IPS-20b (cell line): ENCODE data around the gene TTLL8.

Experiments used
- H3K27ac ChIP-seq: one replicate; pipeline ENCODE4 v1.5.1; 2013; ENCODE audit warnings: low read length
- H3K27me3 ChIP-seq: 2 replicates; pipeline ENCODE4 v1.6.1; 2013; ENCODE audit warnings: mild to moderate bottlenecking, low read length, inconsistent platforms; ENCODE audit not compliant: insufficient read depth
- H3K36me3 ChIP-seq: 2 replicates; pipeline ENCODE4 v1.6.1; 2013; ENCODE audit warnings: low read depth, mild to moderate bottlenecking, inconsistent platforms, low read length, moderate library complexity; ENCODE audit not compliant: insufficient read depth
- H3K4me1 ChIP-seq: 2 replicates; pipeline ENCODE4 v1.6.1; 2013; ENCODE audit warnings: mild to moderate bottlenecking, control low read depth, inconsistent platforms, low read length, moderate library complexity; ENCODE audit not compliant: insufficient read depth
- H3K4me3 ChIP-seq: 2 replicates; pipeline ENCODE4 v1.5.1; 2013; ENCODE audit warnings: mild to moderate bottlenecking, low read length, inconsistent platforms
- H3K9ac ChIP-seq: 2 replicates; pipeline ENCODE4 v1.6.1; 2013; ENCODE audit warnings: low read depth, mild to moderate bottlenecking, inconsistent platforms, low read length, moderate library complexity
- H3K9me3 ChIP-seq: 2 replicates; pipeline ENCODE4 v1.6.1; 2013; ENCODE audit warnings: mild to moderate bottlenecking, low read depth, low read length, inconsistent platforms; ENCODE audit not compliant: insufficient read depth

Gene TTLL8

DNA sequence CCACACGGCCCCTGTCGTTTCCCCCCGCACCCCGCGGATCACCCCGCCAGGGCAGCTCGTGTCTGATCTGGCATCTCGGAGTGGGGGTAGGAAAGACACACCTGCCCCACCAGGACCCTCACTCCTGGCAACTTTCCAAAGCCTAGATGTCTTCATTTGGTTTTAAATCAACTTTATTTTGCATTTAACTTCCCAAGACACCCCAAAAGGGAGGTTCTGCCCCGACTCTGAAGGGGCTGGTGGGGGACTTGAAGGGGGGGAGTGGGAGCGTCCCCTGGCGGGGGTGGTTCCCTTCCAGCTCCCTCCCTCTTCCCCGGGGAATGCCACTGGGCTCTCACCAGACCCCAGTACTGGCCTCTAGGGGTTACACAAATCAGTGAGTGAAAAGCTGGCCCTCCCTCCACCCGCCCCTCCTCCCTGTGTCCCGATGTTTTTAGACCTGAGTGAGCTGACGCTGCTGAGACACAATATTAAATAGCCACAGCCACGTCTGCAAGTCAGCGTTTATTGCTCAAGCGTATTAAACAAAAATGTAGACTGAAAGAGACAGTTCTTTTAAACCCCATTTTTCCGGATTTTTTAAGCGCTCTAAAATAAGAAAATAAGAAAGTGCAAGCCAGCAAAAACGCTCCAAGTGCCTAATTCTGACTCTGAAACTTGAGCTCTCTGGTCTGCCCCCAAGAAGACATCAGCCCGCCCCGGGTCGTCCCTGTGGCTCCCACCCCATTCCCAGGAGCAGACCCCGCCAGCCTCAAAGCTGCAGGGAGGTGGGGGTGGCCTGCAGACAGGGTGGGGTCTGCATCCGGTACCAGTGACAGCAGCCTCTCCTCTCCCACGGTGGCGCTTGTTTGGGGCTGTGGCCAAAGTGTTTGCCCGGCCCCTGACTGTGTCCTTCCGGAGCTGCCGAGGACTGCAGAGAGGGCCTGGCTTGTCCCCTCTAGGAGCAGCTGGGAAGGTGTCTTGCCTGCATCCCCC, 1.1 kb upstream of the TTLL8 start:
- Histone ChIP-seq H3K9ac (no peak overlapping the region; the same call in 1 of the 2 replicates), H3K9me3 (no peaks in the 10 kb centered on the region), H3K27me3 (peaks cover 32% of the 10 kb centered on the region), H3K4me1 (peaks cover 5% of the 10 kb centered on the region; the same call in 1 of the 2 replicates), H3K4me3 (peak overlapping the region; percentile 58; the same call in 1 of the 2 replicates), H3K27ac (no peak overlapping the region), H3K36me3 (no peaks in the 10 kb centered on the region)

- Histone ChIP-seq H3K9me3 (no peaks in the 10 kb centered on the region), H3K9ac (no peak overlapping the region), H3K4me1 (peaks cover 5% of the 10 kb centered on the region; the same call in 1 of the 2 replicates), H3K27ac (no peak overlapping the region), H3K27me3 (peaks cover 32% of the 10 kb centered on the region), H3K36me3 (no peaks in the 10 kb centered on the region), H3K4me3 (no peak overlapping the region)
These were observed 629 bp downstream of the TTLL8 start for GRCh38 chr22:50057278-50058060.

GRCh38 chr22:50056214-50056972, 1.7 kb downstream of the TTLL8 start:
- peaks cover 5% of the 10 kb centered on the region; the same call in 1 of the 2 replicates for H3K4me1 ChIP-seq
- no peaks in the 10 kb centered on the region for H3K9me3 ChIP-seq
- H3K27ac ChIP-seq, result no peak overlapping the region
- no peak overlapping the region for H3K4me3 ChIP-seq
- peaks cover 32% of the 10 kb centered on the region for H3K27me3 ChIP-seq
- H3K9ac ChIP-seq, result no peak overlapping the region
- H3K36me3 ChIP-seq, result no peaks in the 10 kb centered on the region

DNA sequence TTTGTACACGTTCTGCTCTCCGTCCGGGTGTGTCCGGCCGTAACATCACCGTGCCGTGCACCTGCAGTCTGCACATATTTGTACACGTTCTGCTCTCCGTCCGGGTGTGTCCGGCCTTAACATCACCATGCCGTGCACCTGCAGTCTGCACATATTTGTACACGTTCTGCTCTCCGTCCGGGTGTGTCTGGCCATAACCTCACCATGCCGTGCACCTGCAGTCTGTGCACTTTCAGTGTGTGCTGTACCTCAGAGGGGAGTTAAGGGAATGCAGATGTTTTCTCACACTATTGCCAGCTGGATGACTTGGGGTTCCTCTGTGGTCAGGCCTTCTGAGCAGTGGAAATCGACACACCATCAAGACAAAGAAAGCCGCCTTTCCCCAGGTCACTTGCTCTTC, 4.2 kb downstream of the TTLL8 start:
- Histone ChIP-seq H3K9ac (no peak overlapping the region), H3K9me3 (no peaks in the 10 kb centered on the region), H3K36me3 (no peaks in the 10 kb centered on the region), H3K4me1 (no peaks in the 10 kb centered on the region), H3K27ac (no peak overlapping the region), H3K4me3 (no peak overlapping the region), H3K27me3 (peaks cover 23% of the 10 kb centered on the region)

DNA sequence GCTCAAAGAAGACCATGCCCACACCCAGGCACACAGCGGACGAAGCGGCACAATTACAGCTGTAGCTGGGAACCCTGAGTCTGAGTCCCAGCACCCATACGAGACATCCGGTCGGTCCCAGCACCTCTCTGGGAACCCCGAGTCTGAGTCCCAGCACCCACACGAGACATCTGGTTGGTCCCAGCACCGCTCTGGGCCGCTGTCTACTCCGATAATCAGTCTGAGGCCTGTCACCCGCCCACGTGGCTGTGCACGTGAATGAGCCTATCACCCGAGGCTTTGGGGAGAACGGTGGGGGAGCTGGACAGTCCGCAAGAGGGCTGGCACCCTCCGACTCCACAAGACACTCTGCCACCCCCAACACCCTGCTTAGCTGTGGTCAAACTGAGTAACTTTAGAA, 6.2 kb downstream of the TTLL8 start:
- no peak overlapping the region for H3K4me3 ChIP-seq
- H3K36me3 ChIP-seq, result no peaks in the 10 kb centered on the region
- no peaks in the 10 kb centered on the region for H3K4me1 ChIP-seq
- H3K9ac ChIP-seq, result no peak overlapping the region
- peaks cover 6% of the 10 kb centered on the region; the same call in 1 of the 2 replicates for H3K27me3 ChIP-seq
- no peaks in the 10 kb centered on the region for H3K9me3 ChIP-seq
- no peak overlapping the region for H3K27ac ChIP-seq

- Histone ChIP-seq H3K27ac (no peak overlapping the region), H3K9me3 (no peaks in the 10 kb centered on the region), H3K27me3 (no peaks in the 10 kb centered on the region), H3K4me1 (no peaks in the 10 kb centered on the region), H3K4me3 (no peak overlapping the region), H3K36me3 (no peaks in the 10 kb centered on the region), H3K9ac (no peak overlapping the region)
These were observed 8.6 kb downstream of the TTLL8 start for GRCh38 chr22:50049299-50050195.

DNA sequence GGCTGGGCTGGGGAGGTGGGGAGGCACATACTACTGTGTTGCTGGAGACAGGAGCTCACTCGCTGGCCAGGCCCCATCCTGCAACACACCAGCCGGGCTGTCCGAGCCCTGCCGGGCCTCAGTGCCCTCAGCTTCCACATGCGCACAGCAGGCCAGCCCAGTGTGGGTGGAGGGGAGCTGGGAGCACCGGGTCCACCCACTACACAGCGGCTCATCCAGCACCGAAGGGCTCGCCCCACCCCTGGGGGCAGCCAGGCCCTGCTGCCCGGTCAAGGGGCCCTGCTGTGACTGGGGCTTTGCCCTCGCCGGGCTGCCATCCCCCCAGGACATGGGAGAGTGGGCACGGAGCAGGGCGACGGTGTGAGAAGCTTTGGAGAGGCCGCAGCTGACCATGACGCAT, 9.3 kb downstream of the TTLL8 start:
- H3K36me3 ChIP-seq, result no peaks in the 10 kb centered on the region
- no peak overlapping the region for H3K4me3 ChIP-seq
- no peak overlapping the region for H3K27ac ChIP-seq
- no peak overlapping the region for H3K9ac ChIP-seq
- no peaks in the 10 kb centered on the region for H3K9me3 ChIP-seq
- no peaks in the 10 kb centered on the region for H3K27me3 ChIP-seq
- no peaks in the 10 kb centered on the region for H3K4me1 ChIP-seq

- Histone ChIP-seq H3K27me3 (no peaks in the 10 kb centered on the region), H3K36me3 (no peaks in the 10 kb centered on the region), H3K9me3 (no peaks in the 10 kb centered on the region), H3K27ac (no peak overlapping the region), H3K4me1 (no peaks in the 10 kb centered on the region), H3K9ac (no peak overlapping the region), H3K4me3 (no peak overlapping the region)
These were observed 9.9 kb downstream of the TTLL8 start for GRCh38 chr22:50048061-50048765.

DNA sequence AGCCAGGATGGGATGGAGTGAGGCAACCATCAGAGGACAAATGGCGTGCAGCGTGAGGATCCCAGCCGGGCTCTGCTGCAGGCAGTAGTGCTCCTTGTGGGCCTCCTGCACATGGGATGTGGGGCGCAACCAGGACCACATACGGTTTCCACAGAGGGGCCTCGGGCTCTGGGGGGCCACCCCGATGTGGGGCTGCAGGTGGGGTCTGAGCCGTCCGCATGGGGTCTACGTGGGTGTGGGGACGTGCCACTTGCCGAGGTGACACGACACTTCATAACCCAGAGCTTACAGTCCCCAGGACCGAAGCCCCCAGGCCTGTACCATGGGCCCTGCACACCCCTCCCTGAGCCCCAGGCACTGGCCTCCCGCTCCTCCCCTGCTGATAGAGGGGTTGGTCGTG, 10.8 kb downstream of the TTLL8 start:
- Histone ChIP-seq H3K4me1 (no peaks in the 10 kb centered on the region), H3K4me3 (no peak overlapping the region), H3K36me3 (no peaks in the 10 kb centered on the region), H3K9me3 (no peaks in the 10 kb centered on the region), H3K9ac (no peak overlapping the region), H3K27ac (no peak overlapping the region), H3K27me3 (no peaks in the 10 kb centered on the region)

DNA sequence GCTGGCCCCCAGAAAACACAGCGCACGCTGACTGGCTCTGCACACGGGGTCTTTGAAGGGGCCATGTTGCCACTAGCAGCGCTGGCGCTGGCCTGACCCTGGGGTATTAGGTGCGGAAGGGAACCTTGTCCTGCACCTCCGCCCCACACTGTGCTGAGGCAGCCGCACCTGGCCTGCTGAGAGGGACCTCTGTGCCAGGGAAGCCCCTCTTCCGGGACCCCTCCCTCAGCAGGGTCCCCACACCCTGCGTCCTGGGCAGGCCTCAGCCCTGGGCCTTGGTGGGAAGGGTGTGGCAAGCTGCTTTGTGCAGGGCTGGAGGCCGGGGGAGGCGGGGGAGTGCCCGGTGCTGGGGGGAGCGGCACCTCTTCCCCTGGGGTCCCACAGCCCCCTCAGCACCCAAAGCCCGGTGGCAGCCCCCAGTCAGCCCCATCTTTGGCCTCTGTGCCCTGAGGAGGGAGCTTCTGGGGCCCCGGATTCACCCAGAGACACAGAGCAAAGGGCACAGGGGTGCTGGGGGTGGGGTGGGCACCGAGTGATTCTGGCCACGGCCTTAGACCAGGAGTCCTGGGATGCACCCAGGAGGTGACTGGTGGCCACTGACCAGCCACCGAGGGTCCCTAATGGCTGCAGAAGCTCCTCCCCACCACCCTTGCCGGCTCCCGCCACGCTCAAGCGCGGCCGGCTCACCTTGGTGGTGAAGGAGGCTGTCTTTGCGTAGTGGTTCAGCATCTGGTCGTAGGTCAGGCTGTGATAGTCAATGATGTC, 11.4 kb downstream of the TTLL8 start:
- no peak overlapping the region for H3K4me3 ChIP-seq
- H3K9me3 ChIP-seq, result no peaks in the 10 kb centered on the region
- no peaks in the 10 kb centered on the region for H3K36me3 ChIP-seq
- no peak overlapping the region for H3K9ac ChIP-seq
- H3K27ac ChIP-seq, result no peak overlapping the region
- no peaks in the 10 kb centered on the region for H3K27me3 ChIP-seq
- H3K4me1 ChIP-seq, result no peaks in the 10 kb centered on the region
